ENCODE data around the gene TMEM179B. TPM values are rescaled to one million over a fixed set of nuclear protein-coding genes. Genes with fewer than 3 reads are reported as not detected.
"Not testable (repeated sequence)": the region's sequence is repeated elsewhere in the genome, so short reads cannot be mapped to it uniquely, and the experiment has no call there.

TMEM179B gene, protein sequence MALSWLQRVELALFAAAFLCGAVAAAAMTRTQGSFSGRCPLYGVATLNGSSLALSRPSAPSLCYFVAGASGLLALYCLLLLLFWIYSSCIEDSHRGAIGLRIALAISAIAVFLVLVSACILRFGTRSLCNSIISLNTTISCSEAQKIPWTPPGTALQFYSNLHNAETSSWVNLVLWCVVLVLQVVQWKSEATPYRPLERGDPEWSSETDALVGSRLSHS
- polyA plus RNA-seq (2011; rRNA removed), result 76.2 and 97.1 TPM in 2 replicates
- 50.7 and 110 TPM in 2 replicates for polyA minus RNA-seq (2011; rRNA and poly(A)+ RNA removed)

DNA sequence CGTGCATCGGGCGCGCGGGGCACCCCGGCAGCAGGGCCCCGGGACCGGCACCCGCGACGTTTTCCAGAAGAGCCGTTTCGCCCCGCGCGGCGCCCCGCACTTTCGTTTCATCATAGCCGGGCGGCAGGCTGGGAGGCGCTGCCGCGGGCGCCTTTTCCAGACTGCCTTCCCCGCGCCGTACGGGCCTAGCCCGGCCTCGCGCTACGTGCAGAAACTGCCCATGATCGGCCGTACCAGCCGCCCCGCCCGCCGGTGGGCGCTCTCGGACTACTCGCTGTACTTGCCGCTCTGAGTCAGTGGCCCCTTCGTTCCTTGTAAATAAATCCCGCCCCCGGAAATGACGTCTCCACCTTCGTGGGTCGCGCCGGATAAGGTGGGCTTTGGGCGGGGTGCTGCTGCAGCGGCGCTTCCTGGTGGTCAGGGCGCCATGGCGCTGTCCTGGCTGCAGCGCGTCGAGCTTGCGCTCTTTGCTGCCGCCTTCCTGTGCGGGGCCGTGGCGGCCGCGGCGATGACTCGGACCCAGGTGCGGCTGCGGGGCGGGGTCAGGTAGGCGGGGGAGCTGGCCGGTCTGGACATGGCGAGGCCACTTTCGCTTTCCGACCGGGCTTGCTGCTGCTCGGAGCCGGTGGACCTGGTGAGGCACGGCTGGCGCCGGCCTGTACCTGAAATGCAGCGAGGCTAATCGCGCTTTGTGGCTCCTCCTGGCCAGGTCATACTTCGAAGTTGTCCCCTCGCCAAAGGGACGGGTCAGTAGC lies at the start of gene TMEM179B:
TSS of gene TMEM179B (plus strand) at position 398 of the 755 bp plus-strand sequence. CDS start at position 428, 30 bp downstream.
- peaks cover 11% of the 10 kb centered on the region for H3K36me3 ChIP-seq (ENCODE audit: control insufficient read depth, insufficient read depth, low read length)
- H3K27me3 ChIP-seq (ENCODE audit: control insufficient read depth, insufficient read depth, low read length), result no peaks in the 10 kb centered on the region
- CTCF ChIA-PET, result interaction anchor here (0.7 to 6.8 kb wide), 39 partner anchors 9 to 392 kb away, joined by 3 to 122 read pairs (median 5); partner anchors contain the start of genes BSCL2, GNG3, LRRN4CL and NXF1
- peak within 1 kb of the TSS; percentile 69 for H3K4me3 ChIP-seq (ENCODE audit: low read depth, low read length)
- peak; percentile 82 for DNase-seq (ENCODE audit: low read depth)
- POLR2A ChIA-PET, result interaction anchor here (1.0 kb wide), 1 partner anchor 26 kb away, joined by 3 read pairs; the partner anchor contains the start of gene POLR2G
- TF ChIP-seq, protein P1, sequence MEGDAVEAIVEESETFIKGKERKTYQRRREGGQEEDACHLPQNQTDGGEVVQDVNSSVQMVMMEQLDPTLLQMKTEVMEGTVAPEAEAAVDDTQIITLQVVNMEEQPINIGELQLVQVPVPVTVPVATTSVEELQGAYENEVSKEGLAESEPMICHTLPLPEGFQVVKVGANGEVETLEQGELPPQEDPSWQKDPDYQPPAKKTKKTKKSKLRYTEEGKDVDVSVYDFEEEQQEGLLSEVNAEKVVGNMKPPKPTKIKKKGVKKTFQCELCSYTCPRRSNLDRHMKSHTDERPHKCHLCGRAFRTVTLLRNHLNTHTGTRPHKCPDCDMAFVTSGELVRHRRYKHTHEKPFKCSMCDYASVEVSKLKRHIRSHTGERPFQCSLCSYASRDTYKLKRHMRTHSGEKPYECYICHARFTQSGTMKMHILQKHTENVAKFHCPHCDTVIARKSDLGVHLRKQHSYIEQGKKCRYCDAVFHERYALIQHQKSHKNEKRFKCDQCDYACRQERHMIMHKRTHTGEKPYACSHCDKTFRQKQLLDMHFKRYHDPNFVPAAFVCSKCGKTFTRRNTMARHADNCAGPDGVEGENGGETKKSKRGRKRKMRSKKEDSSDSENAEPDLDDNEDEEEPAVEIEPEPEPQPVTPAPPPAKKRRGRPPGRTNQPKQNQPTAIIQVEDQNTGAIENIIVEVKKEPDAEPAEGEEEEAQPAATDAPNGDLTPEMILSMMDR (IDR thresholded peaks at IDR 0.05; ENCODE audit: insufficient read depth, low read depth, low read length), result peak; percentile 82

DNA sequence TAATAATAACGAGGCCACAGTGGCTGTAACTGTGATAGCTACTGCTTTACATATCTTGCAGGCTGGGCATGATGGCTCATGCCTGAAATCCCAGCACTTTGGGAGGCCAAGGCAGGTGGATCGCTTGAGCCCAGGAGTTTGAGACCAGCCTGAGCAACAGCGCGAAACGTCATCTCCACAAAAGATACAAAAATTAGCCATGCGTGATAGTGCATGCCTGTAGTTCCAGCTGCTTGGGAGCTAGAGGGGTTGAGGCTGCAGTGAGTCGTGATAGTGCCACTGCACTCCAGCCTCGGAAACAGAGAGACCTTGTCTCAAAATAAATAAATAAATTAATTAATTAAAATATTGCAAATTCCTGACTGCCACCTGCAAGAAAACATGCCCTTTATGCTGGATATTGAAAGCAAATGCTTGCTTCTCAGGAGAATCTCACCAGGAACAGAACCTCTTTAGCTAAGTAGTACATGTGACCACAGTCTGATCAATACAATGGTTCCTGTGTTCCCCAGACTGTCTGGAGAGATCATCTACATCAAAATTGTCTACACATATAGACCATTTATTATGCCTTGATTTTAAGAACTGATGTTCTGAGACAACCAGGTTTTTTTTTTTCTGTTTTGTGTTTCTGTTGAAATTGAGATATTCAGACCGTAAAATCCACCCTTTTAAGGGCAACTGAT lies 39.6 kb upstream of the TMEM179B start:
- Histone ChIP-seq H3K4me3 (ENCODE audit: low read depth, low read length) (no peak overlapping the region), H3K27me3 (ENCODE audit: control insufficient read depth, insufficient read depth, low read length) (no peaks in the 10 kb centered on the region), H3K36me3 (ENCODE audit: control insufficient read depth, insufficient read depth, low read length) (peaks cover 7% of the 10 kb centered on the region)
- no peak for DNase-seq (ENCODE audit: low read depth)
- POLR2A ChIA-PET, result no interaction called here
- CTCF ChIA-PET, result interaction anchor here (2.7 kb wide), 1 partner anchor 39 kb away, joined by 9 read pairs; the partner anchor contains the start of gene TMEM179B
- TF ChIP-seq, protein P1 (IDR thresholded peaks at IDR 0.05; ENCODE audit: insufficient read depth, low read depth, low read length), result no peak

DNA sequence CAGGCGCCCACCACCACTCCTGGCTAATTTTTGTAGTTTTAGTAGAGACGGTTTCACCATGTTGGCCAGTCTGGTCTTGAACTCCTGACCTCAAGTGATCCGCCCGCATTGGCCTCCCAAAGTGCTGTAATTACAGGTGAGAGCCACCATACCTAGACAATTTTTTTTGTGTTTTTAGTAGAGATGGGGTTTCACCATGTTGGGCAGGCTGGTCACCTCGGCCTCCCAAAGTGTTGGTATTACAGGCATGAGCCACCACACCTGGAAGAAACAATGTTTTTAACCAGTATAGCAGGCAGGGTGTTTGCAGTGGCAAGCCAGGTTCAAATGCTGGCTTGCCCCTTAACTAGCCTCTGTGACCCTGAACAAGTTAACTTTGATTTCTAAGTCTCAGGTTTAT lies 37.3 kb upstream of the TMEM179B start:
- DNase-seq (ENCODE audit: low read depth); CTCF ChIA-PET; H3K27me3 ChIP-seq (ENCODE audit: control insufficient read depth, insufficient read depth, low read length); H3K4me3 ChIP-seq (ENCODE audit: low read depth, low read length): not testable (repeated sequence)
- POLR2A ChIA-PET, result interaction anchor here (0.6 kb wide), 1 partner anchor 23 kb away, joined by 20 read pairs; no protein-coding TSS in a partner anchor
- H3K36me3 ChIP-seq (ENCODE audit: control insufficient read depth, insufficient read depth, low read length), result peaks cover 11% of the 10 kb centered on the region

DNA sequence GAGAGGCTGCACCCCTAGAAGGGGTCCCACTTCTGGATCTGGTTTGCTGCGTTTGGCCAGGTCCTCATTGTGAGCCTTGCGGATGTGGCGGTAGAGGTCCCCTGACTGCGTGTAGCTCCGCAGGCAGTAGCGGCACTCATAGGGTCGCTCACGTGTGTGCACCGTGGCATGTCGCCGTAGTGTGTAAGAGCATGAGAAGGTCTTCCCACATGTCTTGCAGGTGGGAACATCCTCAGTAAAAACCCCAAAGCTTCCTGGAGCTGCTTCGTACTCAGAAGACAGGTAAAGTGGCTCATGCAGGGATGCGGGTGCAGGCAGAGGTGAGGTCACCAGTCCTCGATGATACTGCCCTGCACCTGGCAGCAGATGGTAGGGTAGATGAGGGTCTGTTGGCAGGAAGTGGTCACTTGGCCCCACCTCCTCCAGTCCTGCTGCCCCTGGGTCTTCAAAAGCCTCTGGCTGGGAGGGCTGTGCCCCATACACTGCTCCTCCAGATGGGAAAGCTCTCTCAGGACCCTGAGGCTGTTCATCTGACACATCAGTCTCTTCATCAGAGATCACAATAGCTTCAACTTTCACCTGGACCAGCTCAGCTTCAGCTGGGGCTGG lies 34.9 kb upstream of the TMEM179B start:
- TF ChIP-seq, protein P1 (IDR thresholded peaks at IDR 0.05; ENCODE audit: insufficient read depth, low read depth, low read length), result no peak
- ChIA-PET POLR2A (no interaction called here), CTCF (interaction anchor here (1.0 to 2.1 kb wide), 2 partner anchors 18 to 34 kb away, joined by 3 to 13 read pairs; partner anchors contain the start of gene TMEM179B)
- no peak overlapping the region for H3K4me3 ChIP-seq (ENCODE audit: low read depth, low read length)
- peaks cover 11% of the 10 kb centered on the region for H3K36me3 ChIP-seq (ENCODE audit: control insufficient read depth, insufficient read depth, low read length)
- no peaks in the 10 kb centered on the region for H3K27me3 ChIP-seq (ENCODE audit: control insufficient read depth, insufficient read depth, low read length)
- no peak for DNase-seq (ENCODE audit: low read depth)

DNA sequence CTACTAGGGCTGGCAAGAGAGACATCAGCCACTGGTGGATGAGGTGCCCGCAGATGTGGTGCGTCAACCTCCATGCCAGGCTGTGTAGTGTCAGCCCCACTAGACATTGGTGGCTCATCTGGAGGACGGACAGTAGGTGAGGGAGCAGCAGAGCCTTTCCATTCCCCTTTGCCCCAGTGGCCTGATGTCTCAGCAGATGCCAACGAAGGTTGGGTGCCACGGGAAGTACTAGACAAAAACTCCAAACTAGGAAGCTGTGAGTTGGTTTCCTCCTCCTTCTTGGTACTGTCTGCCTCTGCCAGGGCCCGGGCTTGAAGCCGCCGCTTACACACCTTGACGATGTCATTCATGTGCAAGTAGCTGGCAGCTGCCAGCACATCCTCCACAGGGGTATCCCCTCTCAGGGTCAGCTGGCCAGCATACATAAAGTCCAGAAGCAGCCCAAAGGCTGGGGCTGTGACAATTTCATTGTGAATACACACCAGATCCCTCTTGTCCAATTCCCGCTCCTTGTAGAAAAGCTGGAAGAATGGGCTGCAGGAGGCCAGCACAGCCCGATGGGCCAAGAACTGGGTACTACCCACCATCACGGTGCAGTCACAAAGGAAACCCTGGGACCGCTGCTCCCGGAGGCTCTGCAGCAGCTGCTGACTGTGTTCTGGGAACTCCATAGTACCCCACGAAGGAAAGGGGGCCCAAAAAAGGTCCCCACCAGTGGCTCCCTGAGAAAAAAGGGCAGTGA lies 34.0 kb upstream of the TMEM179B start:
- Histone ChIP-seq H3K27me3 (ENCODE audit: control insufficient read depth, insufficient read depth, low read length) (no peaks in the 10 kb centered on the region), H3K36me3 (ENCODE audit: control insufficient read depth, insufficient read depth, low read length) (peaks cover 11% of the 10 kb centered on the region), H3K4me3 (ENCODE audit: low read depth, low read length) (peak overlapping the region; percentile 75)
- CTCF ChIA-PET, result interaction anchor here (1.0 to 2.1 kb wide), 6 partner anchors 14 to 59 kb away, joined by 3 to 13 read pairs (median 4); partner anchors contain the start of gene TMEM179B
- TF ChIP-seq, protein P1 (IDR thresholded peaks at IDR 0.05; ENCODE audit: insufficient read depth, low read depth, low read length), result no peak
- DNase-seq (ENCODE audit: low read depth), result no peak
- POLR2A ChIA-PET, result interaction anchor here (0.5 to 1.3 kb wide), 9 partner anchors 18 to 1016 kb away, joined by 3 to 17 read pairs (median 5); partner anchors contain the start of genes C11orf98, CSKMT, EEF1G and HNRNPUL2

Measured in BJ (cell line).